WTC11 (cell line): ENCODE measurements around the gene STKLD1.

ENCODE experiments used
- CREB1 ChIP-seq: sonication (generic); formaldehyde crosslinking; IDR thresholded peaks from 2 replicates; pipeline ENCODE4 v1.8.0; 2023; ENCODE audit warnings: mild to moderate bottlenecking, missing genetic modification reagents
- E2F1 ChIP-seq: sonication (generic); formaldehyde crosslinking; IDR thresholded peaks from 2 replicates; pipeline ENCODE4 v1.8.0; 2022; ENCODE audit warnings: mild to moderate bottlenecking, missing genetic modification reagents
- GABPB1 ChIP-seq: sonication (generic); formaldehyde crosslinking; IDR thresholded peaks from 2 replicates; pipeline ENCODE4 v1.8.1; 2023; ENCODE audit warnings: mild to moderate bottlenecking, missing genetic modification reagents
- MLX ChIP-seq: sonication (generic); formaldehyde crosslinking; IDR thresholded peaks from 2 replicates; pipeline ENCODE4 v1.8.1; 2023; ENCODE audit warnings: mild to moderate bottlenecking, missing genetic modification reagents, moderate library complexity
- NFYB ChIP-seq: sonication (generic); formaldehyde crosslinking; conservative IDR thresholded peaks from 2 replicates; pipeline ENCODE4 v1.8.0; 2022; ENCODE audit warnings: low read depth, missing genetic modification reagents
- SP1 ChIP-seq: sonication (generic); formaldehyde crosslinking; conservative IDR thresholded peaks from 2 replicates; pipeline ENCODE4 v1.8.1; 2022; ENCODE audit warnings: missing genetic modification reagents
- ZNF317 ChIP-seq: sonication (generic); formaldehyde crosslinking; IDR thresholded peaks from 2 replicates; pipeline ENCODE4 v1.8.1; 2023; ENCODE audit warnings: low read depth, mild to moderate bottlenecking, moderate library complexity, missing genetic modification reagents, borderline replicate concordance
- ZNF396 ChIP-seq: fragments of 250-450 bp; sonication (Bioruptor Pico); IDR thresholded peaks from 2 replicates; pipeline ENCODE4 v1.8.0; 2021; ENCODE audit warnings: mild to moderate bottlenecking, moderate library complexity, borderline replicate concordance
- TF ChIP-seq, protein P1 (sequence below): fragments of 200-600 bp; IDR thresholded peaks from 2 replicates; pipeline ENCODE4 v1.8.0; 2022; ENCODE audit warnings: antibody characterized with exemption
- TF ChIP-seq, protein P2 (sequence below): sonication (generic); formaldehyde crosslinking; IDR thresholded peaks from 2 replicates; pipeline ENCODE4 v1.8.0; 2022; ENCODE audit warnings: mild to moderate bottlenecking, missing genetic modification reagents
- TF ChIP-seq, protein P3 (sequence below): sonication (generic); formaldehyde crosslinking; conservative IDR thresholded peaks from 2 replicates; pipeline ENCODE4 v1.8.1; 2023; ENCODE audit warnings: mild to moderate bottlenecking, low read depth, missing genetic modification reagents, moderate library complexity

DNA sequence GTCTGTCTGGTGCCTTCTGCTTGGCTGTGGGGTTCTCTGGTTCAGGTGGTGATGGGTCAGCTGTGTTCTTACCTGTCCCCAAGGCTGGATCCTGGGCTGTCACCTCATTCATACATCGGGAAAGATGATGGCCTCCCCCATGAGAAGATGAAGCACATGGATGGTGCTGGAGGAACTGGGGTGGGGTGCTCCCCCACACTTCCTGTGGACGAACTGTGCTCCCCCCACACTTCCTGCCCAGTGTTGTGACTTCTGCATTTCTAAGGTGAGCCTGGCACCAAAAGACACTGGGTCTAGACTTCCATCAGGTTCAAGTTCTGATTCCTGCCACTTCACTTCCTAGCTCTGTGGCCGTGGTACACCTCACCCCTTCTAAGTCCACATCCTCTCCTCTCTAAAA lies 35.9 kb upstream of the STKLD1 start:
- TF ChIP-seq, protein P1, sequence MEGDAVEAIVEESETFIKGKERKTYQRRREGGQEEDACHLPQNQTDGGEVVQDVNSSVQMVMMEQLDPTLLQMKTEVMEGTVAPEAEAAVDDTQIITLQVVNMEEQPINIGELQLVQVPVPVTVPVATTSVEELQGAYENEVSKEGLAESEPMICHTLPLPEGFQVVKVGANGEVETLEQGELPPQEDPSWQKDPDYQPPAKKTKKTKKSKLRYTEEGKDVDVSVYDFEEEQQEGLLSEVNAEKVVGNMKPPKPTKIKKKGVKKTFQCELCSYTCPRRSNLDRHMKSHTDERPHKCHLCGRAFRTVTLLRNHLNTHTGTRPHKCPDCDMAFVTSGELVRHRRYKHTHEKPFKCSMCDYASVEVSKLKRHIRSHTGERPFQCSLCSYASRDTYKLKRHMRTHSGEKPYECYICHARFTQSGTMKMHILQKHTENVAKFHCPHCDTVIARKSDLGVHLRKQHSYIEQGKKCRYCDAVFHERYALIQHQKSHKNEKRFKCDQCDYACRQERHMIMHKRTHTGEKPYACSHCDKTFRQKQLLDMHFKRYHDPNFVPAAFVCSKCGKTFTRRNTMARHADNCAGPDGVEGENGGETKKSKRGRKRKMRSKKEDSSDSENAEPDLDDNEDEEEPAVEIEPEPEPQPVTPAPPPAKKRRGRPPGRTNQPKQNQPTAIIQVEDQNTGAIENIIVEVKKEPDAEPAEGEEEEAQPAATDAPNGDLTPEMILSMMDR: no peak
- TF ChIP-seq GABPB1 (CRISPR knock-in tag) (no peak), NFYB (no peak), SP1 (CRISPR knock-in tag) (no peak), E2F1 (no peak), ZNF396 (CRISPR knock-in tag) (no peak), MLX (CRISPR knock-in tag) (no peak), ZNF317 (CRISPR knock-in tag) (no peak), CREB1 (no peak)
- TF ChIP-seq, protein P2, sequence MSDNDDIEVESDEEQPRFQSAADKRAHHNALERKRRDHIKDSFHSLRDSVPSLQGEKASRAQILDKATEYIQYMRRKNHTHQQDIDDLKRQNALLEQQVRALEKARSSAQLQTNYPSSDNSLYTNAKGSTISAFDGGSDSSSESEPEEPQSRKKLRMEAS (CRISPR knock-in tag): no peak
- TF ChIP-seq, protein P3, sequence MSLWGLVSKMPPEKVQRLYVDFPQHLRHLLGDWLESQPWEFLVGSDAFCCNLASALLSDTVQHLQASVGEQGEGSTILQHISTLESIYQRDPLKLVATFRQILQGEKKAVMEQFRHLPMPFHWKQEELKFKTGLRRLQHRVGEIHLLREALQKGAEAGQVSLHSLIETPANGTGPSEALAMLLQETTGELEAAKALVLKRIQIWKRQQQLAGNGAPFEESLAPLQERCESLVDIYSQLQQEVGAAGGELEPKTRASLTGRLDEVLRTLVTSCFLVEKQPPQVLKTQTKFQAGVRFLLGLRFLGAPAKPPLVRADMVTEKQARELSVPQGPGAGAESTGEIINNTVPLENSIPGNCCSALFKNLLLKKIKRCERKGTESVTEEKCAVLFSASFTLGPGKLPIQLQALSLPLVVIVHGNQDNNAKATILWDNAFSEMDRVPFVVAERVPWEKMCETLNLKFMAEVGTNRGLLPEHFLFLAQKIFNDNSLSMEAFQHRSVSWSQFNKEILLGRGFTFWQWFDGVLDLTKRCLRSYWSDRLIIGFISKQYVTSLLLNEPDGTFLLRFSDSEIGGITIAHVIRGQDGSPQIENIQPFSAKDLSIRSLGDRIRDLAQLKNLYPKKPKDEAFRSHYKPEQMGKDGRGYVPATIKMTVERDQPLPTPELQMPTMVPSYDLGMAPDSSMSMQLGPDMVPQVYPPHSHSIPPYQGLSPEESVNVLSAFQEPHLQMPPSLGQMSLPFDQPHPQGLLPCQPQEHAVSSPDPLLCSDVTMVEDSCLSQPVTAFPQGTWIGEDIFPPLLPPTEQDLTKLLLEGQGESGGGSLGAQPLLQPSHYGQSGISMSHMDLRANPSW: no peak
